ENCODE results near the gene EIF4G1.
A peak's percentile ranks its signal among the peaks of the same experiment; 100 is the strongest.

The EIF4G1 gene

DNA sequence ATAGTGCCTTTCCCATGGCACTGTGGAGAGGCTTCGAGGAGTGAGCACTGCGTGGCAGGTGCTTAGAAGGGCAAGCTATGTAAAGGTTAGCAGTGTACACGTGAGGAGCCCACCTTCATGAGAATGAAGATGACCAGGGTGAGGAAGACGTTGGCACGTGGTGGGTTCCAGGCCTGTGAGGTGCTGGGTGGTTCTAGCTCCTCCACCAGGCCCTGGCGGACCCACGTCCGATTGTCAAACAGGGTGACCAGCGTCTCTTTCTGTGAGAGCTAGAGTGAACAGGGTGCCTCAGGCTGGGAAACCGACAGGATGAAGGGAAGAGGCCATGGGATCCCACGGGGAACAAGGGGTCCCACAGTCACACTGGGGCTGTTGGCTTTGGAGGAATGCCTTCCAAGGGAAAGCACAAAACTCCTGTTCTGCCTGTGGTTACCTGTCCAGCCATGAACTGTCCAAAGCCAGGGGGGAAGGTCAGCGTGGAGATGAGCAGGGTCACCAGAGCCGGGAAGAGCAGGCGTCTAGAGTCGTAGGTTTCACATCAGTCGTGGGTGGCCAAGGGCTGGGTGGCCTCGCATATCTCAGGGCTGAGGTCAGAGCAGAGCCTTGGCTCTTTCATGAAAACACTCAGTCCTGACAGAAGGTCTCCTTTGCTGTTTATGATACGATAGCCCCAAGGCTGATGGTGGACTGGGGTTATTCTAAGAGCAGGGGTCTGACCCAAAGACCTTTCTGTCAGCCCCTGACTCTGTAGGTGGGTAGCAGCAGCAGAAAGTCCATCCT is 41.0 kb downstream of the EIF4G1 start:
- Histone ChIP-seq H3K27me3 (ENCODE audit: low read depth) (no peaks in the 10 kb centered on the region), H3K4me1 (peaks cover 6% of the 10 kb centered on the region)
- in situ Hi-C loops (cut with MboI; ENCODE audit: low sequenced_read_pairs) = no loop called here

DNA sequence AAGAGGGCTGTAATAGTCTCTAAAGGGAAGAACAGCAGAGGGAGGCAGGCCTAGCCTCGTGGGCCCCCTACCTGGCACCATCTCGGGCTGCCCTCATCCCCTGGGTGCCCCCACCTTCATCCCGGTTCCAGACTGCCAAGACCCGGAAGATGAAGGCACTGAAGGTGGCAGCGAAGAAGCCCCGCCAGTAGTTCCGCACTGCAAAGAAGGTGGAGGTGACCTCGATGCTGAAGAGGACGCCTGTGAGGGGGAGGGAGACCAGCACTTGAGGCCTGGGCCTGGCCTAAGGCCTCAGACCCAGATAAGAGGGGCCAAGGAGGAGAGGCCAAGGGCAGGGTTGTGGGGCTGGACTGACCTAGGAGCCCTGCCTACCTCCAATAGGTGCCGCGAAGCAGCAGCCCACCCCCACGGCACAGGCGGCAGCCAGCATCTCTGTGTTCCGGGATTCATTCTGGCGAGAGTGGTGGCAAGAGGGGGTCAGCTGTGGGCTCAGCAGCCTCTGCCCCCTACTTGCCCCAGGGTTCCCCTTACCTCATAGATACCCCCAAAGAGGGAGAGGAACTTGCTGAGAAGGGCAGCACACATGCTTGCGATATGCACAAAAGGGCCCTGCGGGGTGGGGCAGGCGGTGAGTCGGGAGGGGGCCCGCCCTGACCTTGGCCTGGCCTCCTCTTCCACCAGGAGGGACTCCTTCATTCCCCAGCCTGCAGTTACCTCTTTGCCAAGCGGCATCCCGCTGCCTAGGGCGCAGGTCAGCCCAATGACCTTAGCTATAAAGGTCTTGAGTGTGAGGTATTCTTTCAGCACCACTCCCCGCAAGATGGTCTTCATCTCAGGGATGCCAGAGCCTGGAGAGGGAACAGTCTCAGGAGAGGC is 43.1 kb downstream of the EIF4G1 start:
- Histone ChIP-seq H3K9me3 (no peaks in the 10 kb centered on the region), H3K4me3 (no peak overlapping the region), H3K27me3 (ENCODE audit: low read depth) (no peaks in the 10 kb centered on the region), H3K36me3 (replicated peaks) (peaks cover 55% of the 10 kb centered on the region), H3K4me1 (peaks cover 10% of the 10 kb centered on the region)
- DNase-seq (ENCODE audit: low spot score in 2 of 2) = no peak
- in situ Hi-C loops (cut with MboI; ENCODE audit: low sequenced_read_pairs) = no loop called here

More for the DNA sequence above, 41.0 kb downstream of the EIF4G1 start:
- H3K4me3 ChIP-seq = no peak overlapping the region
- H3K36me3 ChIP-seq (replicated peaks) = peaks cover 74% of the 10 kb centered on the region
- no peaks in the 10 kb centered on the region for H3K9me3 ChIP-seq
- no peak for DNase-seq (ENCODE audit: low spot score in 2 of 2)

DNA sequence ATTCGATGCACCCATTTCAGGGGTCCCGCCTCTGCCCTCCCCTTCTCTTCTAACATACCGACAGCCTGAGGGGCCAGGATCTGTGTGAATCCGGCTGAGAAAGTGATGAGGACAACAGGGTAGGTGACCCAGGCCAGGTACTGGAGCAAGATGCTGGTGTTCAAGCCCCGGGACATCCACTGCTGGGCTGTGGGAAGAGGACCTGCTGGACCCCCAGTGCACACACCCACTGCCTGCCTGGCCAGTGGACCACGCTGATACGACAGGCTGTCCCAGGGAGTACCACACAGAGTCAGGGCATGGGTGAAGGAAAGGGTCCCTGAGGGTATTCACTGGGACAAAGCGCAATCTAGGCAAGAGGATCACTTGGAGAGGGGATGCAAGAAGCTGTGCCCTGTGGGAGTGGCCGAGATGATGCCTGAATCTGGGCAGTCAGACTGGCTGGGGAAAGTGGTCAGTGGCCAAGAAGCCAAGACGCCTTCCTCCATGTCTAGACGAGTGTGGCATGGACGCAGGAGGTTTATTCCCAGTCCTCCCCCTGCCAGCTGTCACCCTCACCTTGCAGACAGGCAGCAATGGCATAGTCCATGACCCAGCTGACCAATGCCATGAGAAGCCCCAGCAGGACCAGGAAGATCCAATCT is 43.8 kb downstream of the EIF4G1 start:
- no peak for DNase-seq (ENCODE audit: low spot score in 2 of 2)
- Histone ChIP-seq H3K36me3 (replicated peaks) (peaks cover 47% of the 10 kb centered on the region), H3K27me3 (ENCODE audit: low read depth) (no peaks in the 10 kb centered on the region), H3K4me3 (no peak overlapping the region), H3K9me3 (no peaks in the 10 kb centered on the region), H3K4me1 (peaks cover 10% of the 10 kb centered on the region)
- in situ Hi-C loops (cut with MboI; ENCODE audit: low sequenced_read_pairs) = no loop called here

- Histone ChIP-seq H3K36me3 (replicated peaks) (peaks cover 42% of the 10 kb centered on the region), H3K4me3 (no peak overlapping the region), H3K9me3 (no peaks in the 10 kb centered on the region), H3K27me3 (ENCODE audit: low read depth) (no peaks in the 10 kb centered on the region), H3K4me1 (peaks cover 10% of the 10 kb centered on the region)
- no peak for DNase-seq (ENCODE audit: low spot score in 2 of 2)
- in situ Hi-C loops (cut with MboI; ENCODE audit: low sequenced_read_pairs) = no loop called here
These were observed 44.5 kb downstream of the EIF4G1 start for GRCh38 chr3:184358921-184359350.

- Histone ChIP-seq H3K36me3 (replicated peaks) (peaks cover 44% of the 10 kb centered on the region), H3K4me1 (peaks cover 15% of the 10 kb centered on the region), H3K9me3 (no peaks in the 10 kb centered on the region), H3K4me3 (no peak overlapping the region), H3K27me3 (ENCODE audit: low read depth) (no peaks in the 10 kb centered on the region)
- in situ Hi-C loops (cut with MboI; ENCODE audit: low sequenced_read_pairs) = no loop called here
- DNase-seq (ENCODE audit: low spot score in 2 of 2) = no peak
These were observed 45.2 kb downstream of the EIF4G1 start for GRCh38 chr3:184359610-184360009.

DNA sequence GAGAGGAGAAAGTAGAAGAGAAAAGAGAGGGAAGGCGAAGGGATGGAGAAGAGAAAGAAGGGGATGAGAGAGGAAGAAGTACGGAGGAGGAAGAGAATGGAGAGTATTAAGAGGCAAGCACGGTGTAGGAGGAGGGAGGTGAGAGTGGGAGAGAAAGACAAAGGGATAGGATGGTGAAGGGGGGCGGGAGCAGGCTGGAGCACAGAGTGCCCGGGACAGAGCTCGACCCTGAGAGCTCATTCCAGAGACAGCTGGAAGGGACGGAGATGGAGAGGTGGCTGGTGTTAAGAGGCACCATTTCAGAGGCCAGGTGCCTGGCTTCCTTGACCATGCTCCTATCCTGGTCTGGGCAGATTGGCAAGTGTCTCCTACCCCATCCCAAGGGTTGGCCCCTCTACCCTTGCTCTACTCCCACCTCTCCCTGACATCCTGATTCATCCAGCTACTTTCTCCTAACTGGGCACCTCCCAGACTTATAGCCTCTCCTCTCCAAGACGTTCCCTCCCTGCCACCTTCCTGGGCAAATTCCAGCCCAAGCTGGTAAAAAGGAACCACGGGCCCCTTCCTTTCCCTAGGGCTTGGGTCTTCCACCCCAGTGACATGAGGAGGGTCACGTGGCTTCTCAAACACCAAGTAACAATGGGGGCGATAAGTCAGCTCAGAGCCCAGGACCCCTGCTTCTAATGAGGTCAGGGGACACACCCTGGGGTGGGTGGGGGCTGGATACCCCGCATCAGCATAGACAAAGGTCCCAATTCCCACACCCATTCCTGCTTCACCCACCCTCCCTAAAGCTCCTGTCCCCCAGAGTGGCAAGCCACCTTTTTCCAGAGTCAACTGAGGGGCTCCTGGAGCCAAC is 45.9 kb downstream of the EIF4G1 start:
- Histone ChIP-seq H3K27me3 (ENCODE audit: low read depth) (no peaks in the 10 kb centered on the region), H3K36me3 (replicated peaks) (peaks cover 45% of the 10 kb centered on the region), H3K9me3 (no peaks in the 10 kb centered on the region), H3K4me1 (peaks cover 19% of the 10 kb centered on the region), H3K4me3 (peak overlapping the region; percentile 79)
- in situ Hi-C loops (cut with MboI; ENCODE audit: low sequenced_read_pairs) = no loop called here
- peak in 1 of 2 experiments; percentile 45 for DNase-seq (ENCODE audit: low spot score in 2 of 2)

DNA sequence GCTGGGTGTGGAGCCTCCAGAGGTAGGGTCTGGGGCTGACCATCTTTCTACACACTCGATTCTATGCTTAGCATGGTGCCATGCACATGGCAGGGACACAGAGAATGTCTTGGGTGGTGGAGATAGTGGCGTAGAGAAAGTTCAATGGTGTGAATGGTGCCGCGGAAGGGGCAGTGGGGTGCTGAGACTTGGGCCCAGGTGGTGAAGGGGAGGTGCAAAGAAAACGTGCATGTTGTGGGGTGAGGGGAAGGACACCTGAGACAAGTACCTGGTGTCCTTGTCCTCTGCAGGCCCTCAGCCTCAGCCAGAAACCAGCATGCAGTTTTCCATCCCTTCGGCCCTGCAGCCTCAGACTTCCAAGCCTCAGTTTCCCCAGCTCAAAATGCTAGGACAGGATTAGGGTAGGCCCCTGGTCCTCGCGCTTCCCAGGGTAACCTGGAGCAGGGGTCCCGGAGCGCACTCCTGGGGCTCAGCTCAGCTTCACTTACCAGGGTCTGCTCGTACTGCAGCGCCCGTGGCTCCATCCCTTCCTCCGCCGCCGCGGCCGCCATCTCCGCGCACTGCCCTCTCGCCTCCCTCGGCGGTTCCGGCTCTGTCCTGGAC is 46.6 kb downstream of the EIF4G1 start:
- no peaks in the 10 kb centered on the region for H3K9me3 ChIP-seq
- DNase-seq (ENCODE audit: low spot score in 2 of 2) = no peak
- peaks cover 19% of the 10 kb centered on the region for H3K4me1 ChIP-seq
- in situ Hi-C loops (cut with MboI; ENCODE audit: low sequenced_read_pairs) = no loop called here
- H3K36me3 ChIP-seq (replicated peaks) = peaks cover 43% of the 10 kb centered on the region
- H3K4me3 ChIP-seq = peak overlapping the region; percentile 79
- H3K27me3 ChIP-seq (ENCODE audit: low read depth) = no peaks in the 10 kb centered on the region

DNA sequence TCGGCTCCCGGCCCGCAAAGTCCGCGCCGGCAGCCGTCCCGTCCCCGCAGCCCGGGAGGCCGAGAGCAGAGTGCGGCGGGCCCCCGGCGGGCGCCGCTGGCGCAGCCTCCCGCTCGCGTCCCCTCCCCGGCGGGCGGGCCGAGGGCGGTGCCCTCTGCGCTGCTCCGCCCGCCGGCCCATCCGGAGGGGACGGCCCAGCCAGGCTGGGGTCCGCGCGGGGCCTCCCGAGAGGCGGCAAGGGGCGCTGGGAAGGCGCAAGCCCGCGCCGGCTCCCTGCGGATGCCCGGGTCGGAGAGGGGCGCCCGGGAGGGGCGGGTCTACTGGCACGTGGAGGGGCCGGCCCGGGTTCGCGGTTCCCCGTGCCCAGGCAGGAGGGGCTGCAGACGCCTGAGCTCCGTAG is 47.1 kb downstream of the EIF4G1 start, which contains the start of the genes CLCN2 and POLR2H:
Gene CLCN2 (minus strand): TSS at position 74 of the 400 bp plus-strand sequence. CDS start 126 bp downstream, outside the sequence.
Gene POLR2H (plus strand): TSS at position 179 of the 400 bp plus-strand sequence. CDS start 1,783 bp downstream, outside the sequence.
- in situ Hi-C loops (cut with MboI; ENCODE audit: low sequenced_read_pairs) = no loop called here
- Histone ChIP-seq H3K9me3 (no peaks in the 10 kb centered on the region), H3K4me3 (peak within 1 kb of the TSS; percentile 79), H3K4me1 (peaks cover 19% of the 10 kb centered on the region), H3K36me3 (replicated peaks) (peaks cover 47% of the 10 kb centered on the region), H3K27me3 (ENCODE audit: low read depth) (no peaks in the 10 kb centered on the region)
- DNase-seq (ENCODE audit: low spot score in 2 of 2) = peak; percentile 65 to 83

- no peak for DNase-seq (ENCODE audit: low spot score in 2 of 2)
- in situ Hi-C loops (cut with MboI; ENCODE audit: low sequenced_read_pairs) = no loop called here
These were observed 47.7 kb downstream of the EIF4G1 start for GRCh38 chr3:184361932-184362667.

GRCh38 chr3:184362668-184363546 is 48.5 kb downstream of the EIF4G1 start:
- peak overlapping the region; percentile 79 for H3K4me3 ChIP-seq
- in situ Hi-C loops (cut with MboI; ENCODE audit: low sequenced_read_pairs) = no loop called here
- H3K27me3 ChIP-seq (ENCODE audit: low read depth) = no peaks in the 10 kb centered on the region

More at GRCh38 chr3:184361932-184362667, 47.7 kb downstream of the EIF4G1 start:
- peaks cover 47% of the 10 kb centered on the region for H3K36me3 ChIP-seq (replicated peaks)
- peaks cover 19% of the 10 kb centered on the region for H3K4me1 ChIP-seq
- no peaks in the 10 kb centered on the region for H3K27me3 ChIP-seq (ENCODE audit: low read depth)
- no peaks in the 10 kb centered on the region for H3K9me3 ChIP-seq
- H3K4me3 ChIP-seq = peak overlapping the region; percentile 79

GRCh38 chr3:184366619-184367289 is 52.3 kb downstream of the EIF4G1 start:
- Histone ChIP-seq H3K4me3 (no peak overlapping the region), H3K36me3 (replicated peaks) (peaks cover 48% of the 10 kb centered on the region), H3K27me3 (ENCODE audit: low read depth) (no peaks in the 10 kb centered on the region), H3K9me3 (no peaks in the 10 kb centered on the region), H3K4me1 (peaks cover 9% of the 10 kb centered on the region)
- in situ Hi-C loops (cut with MboI; ENCODE audit: low sequenced_read_pairs) = no loop called here
- DNase-seq (ENCODE audit: low spot score in 2 of 2) = no peak

More at GRCh38 chr3:184362668-184363546, 48.5 kb downstream of the EIF4G1 start:
- Histone ChIP-seq H3K4me1 (peaks cover 19% of the 10 kb centered on the region), H3K9me3 (no peaks in the 10 kb centered on the region), H3K36me3 (replicated peaks) (peaks cover 45% of the 10 kb centered on the region)
- peak; percentile 98 for DNase-seq (ENCODE audit: low spot score in 2 of 2)

Measured in HAP-1 (cell line).